Neural cell (in vitro differentiated cells): Measurements from ENCODE around the gene SAMD4B. TPM values are rescaled to one million over a fixed set of nuclear protein-coding genes. Genes with fewer than 3 reads are reported as not detected.

Experiments used
- H2AFZ ChIP-seq: fragments of 200-600, 300-800 bp; sonication (generic), shearing (Covaris generic); 2 replicates; pipeline ENCODE4 v1.6.0; 2014; ENCODE audit warnings: low read depth, mild to moderate bottlenecking, antibody characterized with exemption, low read length, moderate library complexity
- H3F3A ChIP-seq: fragments of 200-600 bp; shearing (Covaris generic); 2 replicates; pipeline ENCODE4 v1.6.1; 2016; ENCODE audit warnings: mild to moderate bottlenecking, moderate library complexity, mixed read lengths, antibody characterized with exemption, low read length; ENCODE audit not compliant: insufficient read depth, poor library complexity, severe bottlenecking
- H3K27ac ChIP-seq: fragments of 200-600, 300-800 bp; sonication (generic), shearing (Covaris generic); 2 replicates; pipeline ENCODE4 v1.5.1; 2014; ENCODE audit warnings: mild to moderate bottlenecking, low read length, moderate library complexity
- H3K27me3 ChIP-seq: fragments of 300-800, 200-600 bp; sonication (generic), shearing (Covaris generic); 2 replicates; pipeline ENCODE4 v1.6.0; 2014; ENCODE audit warnings: mild to moderate bottlenecking, low read depth, low read length, moderate library complexity; ENCODE audit not compliant: insufficient read depth
- H3K36me3 ChIP-seq: fragments of 300-800, 200-600 bp; sonication (generic), shearing (Covaris generic); 2 replicates; pipeline ENCODE4 v1.5.1; 2014; ENCODE audit warnings: mild to moderate bottlenecking, antibody characterized with exemption, low read length, moderate library complexity; ENCODE audit not compliant: insufficient read depth
- H3K4me2 ChIP-seq: fragments of 300-800, 200-600 bp; sonication (generic), shearing (Covaris generic); 2 replicates; pipeline ENCODE4 v1.6.0; 2014; ENCODE audit warnings: mild to moderate bottlenecking, low read length
- H3K4me3 ChIP-seq: fragments of 300-800, 200-600 bp; sonication (generic), shearing (Covaris generic); 2 replicates; pipeline ENCODE4 v1.5.1; 2014; ENCODE audit warnings: mild to moderate bottlenecking, low read length, moderate library complexity
- H3K79me2 ChIP-seq: fragments of 200-600 bp; shearing (Covaris generic); replicated peaks from 2 replicates; pipeline ENCODE4 v1.6.0; 2014; ENCODE audit warnings: mild to moderate bottlenecking, low read length, moderate library complexity; ENCODE audit not compliant: insufficient read depth
- H3K9ac ChIP-seq: fragments of 300-800, 200-600 bp; sonication (generic), shearing (Covaris generic); 2 replicates; pipeline ENCODE4 v1.6.1; 2016; ENCODE audit warnings: mild to moderate bottlenecking, low read length, mixed read lengths
- H3K9me2 ChIP-seq: fragments of 200-600 bp; shearing (Covaris generic); 2 replicates; pipeline ENCODE4 v1.6.1; 2016; ENCODE audit warnings: mild to moderate bottlenecking, low read length, mixed read lengths; ENCODE audit not compliant: insufficient read depth
- H3K9me3 ChIP-seq: fragments of 200-600, 300-800 bp; sonication (generic), shearing (Covaris generic); 2 replicates; pipeline ENCODE4 v1.6.1; 2016; ENCODE audit warnings: mild to moderate bottlenecking, mixed run types, low read length, moderate library complexity, mixed read lengths
- H4K20me1 ChIP-seq: fragments of 200-600 bp; shearing (Covaris generic); 2 replicates; pipeline ENCODE4 v1.6.1; 2016; ENCODE audit warnings: mild to moderate bottlenecking, mixed run types; ENCODE audit not compliant: insufficient read depth
- EP300 ChIP-seq: fragments of 450-650 bp; conservative IDR thresholded peaks from 2 replicates; pipeline ENCODE4 v1.6.1; 2014; ENCODE audit warnings: antibody characterized with exemption, mild to moderate bottlenecking, moderate library complexity; ENCODE audit not compliant: poor library complexity, severe bottlenecking
- EZH2 ChIP-seq: fragments of 200-600, 300-800 bp; shearing (Covaris generic), sonication (generic); IDR thresholded peaks from 2 replicates; pipeline ENCODE4 v1.6.1; 2014; ENCODE audit warnings: antibody characterized with exemption, low read length, borderline replicate concordance, mild to moderate bottlenecking; ENCODE audit not compliant: insufficient read depth, poor library complexity, severe bottlenecking
- MXI1 ChIP-seq: fragments of 450-650 bp; conservative IDR thresholded peaks from 2 replicates; pipeline ENCODE4 v1.6.1; 2014; ENCODE audit warnings: antibody characterized with exemption, mild to moderate bottlenecking; ENCODE audit not compliant: poor library complexity, severe bottlenecking
- POLR2AphosphoS5 ChIP-seq: IDR thresholded peaks from 2 replicates; pipeline ENCODE4 v1.6.1; 2012
- RAD21 ChIP-seq: fragments of 450-650 bp; conservative IDR thresholded peaks from 2 replicates; pipeline ENCODE4 v1.6.1; 2014; ENCODE audit warnings: antibody characterized with exemption, mild to moderate bottlenecking, moderate library complexity
- SMC3 ChIP-seq: fragments of 450-650 bp; conservative IDR thresholded peaks from 2 replicates; pipeline ENCODE4 v1.6.1; 2014; ENCODE audit warnings: antibody characterized with exemption, mild to moderate bottlenecking, moderate library complexity; ENCODE audit not compliant: poor library complexity
- TAF1 ChIP-seq: IDR thresholded peaks from 2 replicates; pipeline ENCODE4 v1.6.1; 2012; ENCODE audit warnings: low read depth
- polyA plus RNA-seq: library from polyadenylated mRNA; depleted of rRNA; stranded (reverse); fragments of >200 nt; gene quantifications from 2 replicates; pipeline ENCODE4 v1.2.3, GENCODE V29; 2014
- TF ChIP-seq, protein P1 (sequence below): fragments of 450-650 bp; IDR thresholded peaks from 2 replicates; pipeline ENCODE4 v1.5.1; 2014; ENCODE audit warnings: antibody characterized with exemption, mild to moderate bottlenecking, moderate library complexity; ENCODE audit not compliant: poor library complexity, severe bottlenecking
- TF ChIP-seq, protein P2 (sequence below): IDR thresholded peaks from 2 replicates; pipeline ENCODE4 v1.6.1; 2012; ENCODE audit warnings: borderline replicate concordance

The SAMD4B gene
- polyA plus RNA-seq, 1 donor from 2014 or later = 19.3 TPM

DNA sequence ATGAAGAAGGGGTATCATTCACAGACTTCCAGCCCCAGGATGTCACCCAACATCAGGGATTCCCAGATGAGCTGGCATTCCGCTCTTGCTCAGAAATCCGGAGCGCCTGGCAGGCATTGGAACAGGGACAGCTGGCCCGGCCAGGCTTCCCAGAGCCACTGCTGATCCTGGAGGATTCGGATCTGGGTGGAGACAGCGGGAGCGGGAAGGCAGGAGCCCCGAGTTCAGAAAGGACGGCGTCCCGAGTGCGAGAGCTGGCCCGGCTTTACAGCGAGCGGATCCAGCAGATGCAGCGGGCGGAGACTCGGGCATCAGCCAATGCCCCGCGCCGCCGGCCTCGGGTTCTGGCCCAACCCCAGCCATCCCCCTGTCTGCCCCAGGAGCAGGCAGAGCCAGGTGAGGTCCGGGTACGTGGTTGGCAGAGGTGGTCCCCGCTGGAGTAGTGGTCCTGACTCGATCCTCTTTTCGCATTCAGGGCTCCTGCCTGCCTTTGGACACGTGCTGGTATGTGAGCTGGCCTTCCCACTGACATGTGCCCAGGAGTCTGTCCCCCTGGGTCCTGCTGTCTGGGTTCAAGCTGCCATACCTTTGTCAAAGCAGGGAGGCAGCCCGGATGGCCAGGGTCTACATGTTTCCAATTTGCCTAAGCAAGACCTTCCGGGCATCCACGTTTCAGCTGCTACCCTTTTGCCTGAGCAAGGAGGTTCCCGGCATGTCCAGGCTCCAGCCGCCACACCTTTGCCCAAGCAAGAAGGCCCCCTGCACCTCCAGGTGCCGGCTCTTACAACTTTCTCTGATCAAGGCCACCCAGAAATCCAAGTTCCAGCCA is 81.3 kb downstream of the SAMD4B start:
- no peaks in the 10 kb centered on the region for H3K36me3 ChIP-seq
- H3K79me2 ChIP-seq = no peaks in the 10 kb centered on the region
- H3K4me2 ChIP-seq = no peak overlapping the region
- no peaks in the 10 kb centered on the region for H4K20me1 ChIP-seq
- no peak for TF ChIP-seq EP300
- TF ChIP-seq, protein P1, sequence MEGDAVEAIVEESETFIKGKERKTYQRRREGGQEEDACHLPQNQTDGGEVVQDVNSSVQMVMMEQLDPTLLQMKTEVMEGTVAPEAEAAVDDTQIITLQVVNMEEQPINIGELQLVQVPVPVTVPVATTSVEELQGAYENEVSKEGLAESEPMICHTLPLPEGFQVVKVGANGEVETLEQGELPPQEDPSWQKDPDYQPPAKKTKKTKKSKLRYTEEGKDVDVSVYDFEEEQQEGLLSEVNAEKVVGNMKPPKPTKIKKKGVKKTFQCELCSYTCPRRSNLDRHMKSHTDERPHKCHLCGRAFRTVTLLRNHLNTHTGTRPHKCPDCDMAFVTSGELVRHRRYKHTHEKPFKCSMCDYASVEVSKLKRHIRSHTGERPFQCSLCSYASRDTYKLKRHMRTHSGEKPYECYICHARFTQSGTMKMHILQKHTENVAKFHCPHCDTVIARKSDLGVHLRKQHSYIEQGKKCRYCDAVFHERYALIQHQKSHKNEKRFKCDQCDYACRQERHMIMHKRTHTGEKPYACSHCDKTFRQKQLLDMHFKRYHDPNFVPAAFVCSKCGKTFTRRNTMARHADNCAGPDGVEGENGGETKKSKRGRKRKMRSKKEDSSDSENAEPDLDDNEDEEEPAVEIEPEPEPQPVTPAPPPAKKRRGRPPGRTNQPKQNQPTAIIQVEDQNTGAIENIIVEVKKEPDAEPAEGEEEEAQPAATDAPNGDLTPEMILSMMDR = no peak
- no peak for TF ChIP-seq TAF1
- TF ChIP-seq RAD21 = no peak
- no peak for TF ChIP-seq EZH2
- no peak for TF ChIP-seq POLR2AphosphoS5
- TF ChIP-seq, protein P2, sequence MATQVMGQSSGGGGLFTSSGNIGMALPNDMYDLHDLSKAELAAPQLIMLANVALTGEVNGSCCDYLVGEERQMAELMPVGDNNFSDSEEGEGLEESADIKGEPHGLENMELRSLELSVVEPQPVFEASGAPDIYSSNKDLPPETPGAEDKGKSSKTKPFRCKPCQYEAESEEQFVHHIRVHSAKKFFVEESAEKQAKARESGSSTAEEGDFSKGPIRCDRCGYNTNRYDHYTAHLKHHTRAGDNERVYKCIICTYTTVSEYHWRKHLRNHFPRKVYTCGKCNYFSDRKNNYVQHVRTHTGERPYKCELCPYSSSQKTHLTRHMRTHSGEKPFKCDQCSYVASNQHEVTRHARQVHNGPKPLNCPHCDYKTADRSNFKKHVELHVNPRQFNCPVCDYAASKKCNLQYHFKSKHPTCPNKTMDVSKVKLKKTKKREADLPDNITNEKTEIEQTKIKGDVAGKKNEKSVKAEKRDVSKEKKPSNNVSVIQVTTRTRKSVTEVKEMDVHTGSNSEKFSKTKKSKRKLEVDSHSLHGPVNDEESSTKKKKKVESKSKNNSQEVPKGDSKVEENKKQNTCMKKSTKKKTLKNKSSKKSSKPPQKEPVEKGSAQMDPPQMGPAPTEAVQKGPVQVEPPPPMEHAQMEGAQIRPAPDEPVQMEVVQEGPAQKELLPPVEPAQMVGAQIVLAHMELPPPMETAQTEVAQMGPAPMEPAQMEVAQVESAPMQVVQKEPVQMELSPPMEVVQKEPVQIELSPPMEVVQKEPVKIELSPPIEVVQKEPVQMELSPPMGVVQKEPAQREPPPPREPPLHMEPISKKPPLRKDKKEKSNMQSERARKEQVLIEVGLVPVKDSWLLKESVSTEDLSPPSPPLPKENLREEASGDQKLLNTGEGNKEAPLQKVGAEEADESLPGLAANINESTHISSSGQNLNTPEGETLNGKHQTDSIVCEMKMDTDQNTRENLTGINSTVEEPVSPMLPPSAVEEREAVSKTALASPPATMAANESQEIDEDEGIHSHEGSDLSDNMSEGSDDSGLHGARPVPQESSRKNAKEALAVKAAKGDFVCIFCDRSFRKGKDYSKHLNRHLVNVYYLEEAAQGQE = no peak
- no peak for TF ChIP-seq SMC3
- TF ChIP-seq MXI1 = no peak
- no peaks in the 10 kb centered on the region for H3F3A ChIP-seq
- no peak overlapping the region for H2AFZ ChIP-seq
- no peaks in the 10 kb centered on the region for H3K9me2 ChIP-seq
- H3K27ac ChIP-seq = no peak overlapping the region
- no peaks in the 10 kb centered on the region for H3K9me3 ChIP-seq
- no peak overlapping the region for H3K4me3 ChIP-seq
- H3K27me3 ChIP-seq = no peaks in the 10 kb centered on the region
- H3K9ac ChIP-seq = no peak overlapping the region

DNA sequence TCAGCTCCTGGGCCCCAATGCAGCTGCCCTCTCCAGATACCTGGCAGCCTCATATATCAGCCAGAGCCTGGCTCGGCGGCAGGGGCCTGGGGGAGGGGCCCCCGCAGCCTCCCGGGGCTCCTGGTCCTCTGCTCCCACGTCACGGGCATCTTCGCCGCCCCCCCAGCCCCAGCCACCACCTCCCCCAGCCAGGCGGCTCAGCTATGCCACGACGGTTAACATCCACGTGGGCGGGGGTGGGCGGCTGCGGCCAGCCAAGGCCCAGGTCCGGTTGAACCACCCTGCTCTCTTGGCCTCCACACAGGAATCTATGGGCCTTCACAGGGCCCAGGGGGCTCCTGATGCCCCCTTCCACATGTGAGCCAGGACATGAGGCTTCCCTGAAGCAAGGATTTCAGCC is 82.7 kb downstream of the SAMD4B start:
- Histone ChIP-seq H2AFZ (no peak overlapping the region), H3K9ac (no peak overlapping the region), H3K27ac (no peak overlapping the region), H3K4me3 (no peak overlapping the region), H3F3A (no peaks in the 10 kb centered on the region), H3K9me2 (no peaks in the 10 kb centered on the region), H3K4me2 (no peak overlapping the region), H3K79me2 (no peaks in the 10 kb centered on the region), H3K36me3 (no peaks in the 10 kb centered on the region), H4K20me1 (no peaks in the 10 kb centered on the region), H3K27me3 (no peaks in the 10 kb centered on the region), H3K9me3 (no peaks in the 10 kb centered on the region)
- no peak for TF ChIP-seq TAF1
- TF ChIP-seq POLR2AphosphoS5 = no peak
- TF ChIP-seq, protein P2 = no peak
